ENCODE results near the gene FGF9.

DNA sequence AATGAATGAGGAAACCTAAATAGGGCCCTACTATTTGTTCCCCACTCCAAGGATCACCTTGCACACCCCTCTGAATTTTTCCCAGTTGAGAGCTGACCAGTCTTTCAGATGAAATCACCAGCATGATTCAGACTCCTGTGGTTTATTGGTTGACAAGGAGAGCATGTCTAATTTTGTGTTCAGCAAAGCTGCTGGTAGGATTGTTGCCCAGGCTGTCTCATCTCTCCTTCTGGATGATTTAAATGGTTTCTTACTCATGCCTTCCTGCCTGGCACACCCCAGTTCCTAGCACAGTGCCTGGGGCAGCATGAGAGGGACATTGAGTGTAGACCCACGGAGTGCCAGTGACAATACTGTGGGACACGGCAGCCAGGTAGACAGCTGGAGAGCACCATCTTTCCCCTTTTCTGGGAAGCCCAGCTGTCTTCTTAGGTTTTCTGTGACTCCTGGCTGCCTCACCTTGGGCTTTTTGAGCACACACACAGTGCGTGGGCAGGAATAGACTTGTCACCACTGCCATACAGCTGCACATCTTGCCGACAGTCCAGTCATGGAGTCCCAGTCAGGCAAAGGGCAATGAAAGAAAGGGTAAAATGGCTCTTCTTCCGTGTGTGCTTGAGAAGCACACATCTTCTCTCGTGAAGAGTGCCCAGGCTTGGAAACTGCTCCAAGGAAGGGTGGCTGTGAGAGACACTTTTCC is 12.3 kb downstream of the FGF9 start:
- TF ChIP-seq EZH2 (IDR thresholded peaks at IDR 0.05; ENCODE audit: insufficient read depth, poor library complexity, severe bottlenecking): no peak
- TF ChIP-seq EZH2phosphoT487 (IDR thresholded peaks at IDR 0.05; ENCODE audit: insufficient read depth, low read depth): 0 out of 2 replicates have a peak, but pooled peaks have one; percentile 56

All from GM23248 (cell line).